Activated CD4-positive, alpha-beta T cell treated with anti-CD3 and anti-CD28 coated beads, Interleukin-2, Interleukin-4, amounts not matched to agents 100 ng/mL and 50 ng/mL, durations not matched to agents 16 hours and 8 hours (primary cell): ENCODE results near the gene PCNT.
"Not testable (repeated sequence)": the region's sequence is repeated elsewhere in the genome, so short reads cannot be mapped to it uniquely, and the experiment has no call there.

Experiments
- DNase-seq: peaks from one replicate; pipeline ENCODE4 v3.0.0-alpha.2; 2020; ENCODE audit warnings: low spot score

PCNT gene

DNA sequence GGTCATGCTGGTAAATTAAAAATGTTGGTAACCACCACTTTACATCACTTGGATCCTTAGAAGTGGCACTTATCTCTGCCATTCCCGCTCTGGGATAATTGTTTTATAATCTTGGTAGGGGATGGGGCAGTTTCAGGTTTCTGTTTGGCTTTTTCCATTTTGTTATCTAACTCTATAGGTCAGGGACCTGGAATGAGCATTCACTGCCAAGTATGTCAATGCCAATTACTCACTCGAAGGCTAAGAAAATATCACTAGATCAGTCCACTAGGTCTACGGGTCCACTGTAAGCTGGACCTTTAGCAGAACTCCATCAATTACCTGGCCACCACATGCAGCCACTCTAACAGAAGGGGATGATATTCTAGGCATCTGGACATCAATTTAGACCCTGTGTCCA is 130.2 kb downstream of the PCNT start:
- DNase-seq = no peak

DNA sequence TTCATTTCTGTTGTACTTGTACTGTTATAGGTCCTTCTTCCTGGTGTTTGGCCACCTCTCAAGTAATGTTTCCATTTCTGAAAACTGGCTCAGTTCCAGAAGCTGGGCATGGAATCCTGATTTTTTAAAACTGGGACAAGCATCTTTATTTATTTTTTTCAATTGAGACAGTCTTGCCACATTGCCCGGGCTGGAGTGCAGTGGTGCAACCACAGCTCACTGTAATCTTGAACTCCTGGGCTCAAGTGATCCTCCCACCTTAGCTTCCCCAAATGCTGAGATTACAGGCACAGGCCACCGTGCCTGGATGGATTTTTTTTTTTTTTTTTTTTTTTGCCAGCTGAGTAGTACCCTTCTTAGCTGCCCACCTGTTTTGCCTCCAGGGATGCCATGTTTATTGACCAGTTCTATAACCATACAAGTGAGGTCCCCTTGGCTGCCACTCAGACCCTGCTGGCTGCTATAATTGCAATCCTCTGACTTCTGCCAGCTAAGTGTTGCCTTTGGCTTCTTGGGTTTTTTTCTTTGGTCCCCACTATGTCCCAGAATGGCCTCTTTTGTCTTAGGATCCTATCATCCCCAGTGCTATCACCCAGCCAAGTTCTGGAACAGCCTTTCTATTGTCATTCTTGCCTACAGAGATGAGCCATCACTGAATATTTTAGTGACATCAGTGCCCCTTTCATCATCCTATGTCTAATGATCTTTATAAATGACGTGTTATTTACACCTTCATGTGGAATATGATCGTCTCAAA is 130.9 kb downstream of the PCNT start:
- DNase-seq = no peak

DNA sequence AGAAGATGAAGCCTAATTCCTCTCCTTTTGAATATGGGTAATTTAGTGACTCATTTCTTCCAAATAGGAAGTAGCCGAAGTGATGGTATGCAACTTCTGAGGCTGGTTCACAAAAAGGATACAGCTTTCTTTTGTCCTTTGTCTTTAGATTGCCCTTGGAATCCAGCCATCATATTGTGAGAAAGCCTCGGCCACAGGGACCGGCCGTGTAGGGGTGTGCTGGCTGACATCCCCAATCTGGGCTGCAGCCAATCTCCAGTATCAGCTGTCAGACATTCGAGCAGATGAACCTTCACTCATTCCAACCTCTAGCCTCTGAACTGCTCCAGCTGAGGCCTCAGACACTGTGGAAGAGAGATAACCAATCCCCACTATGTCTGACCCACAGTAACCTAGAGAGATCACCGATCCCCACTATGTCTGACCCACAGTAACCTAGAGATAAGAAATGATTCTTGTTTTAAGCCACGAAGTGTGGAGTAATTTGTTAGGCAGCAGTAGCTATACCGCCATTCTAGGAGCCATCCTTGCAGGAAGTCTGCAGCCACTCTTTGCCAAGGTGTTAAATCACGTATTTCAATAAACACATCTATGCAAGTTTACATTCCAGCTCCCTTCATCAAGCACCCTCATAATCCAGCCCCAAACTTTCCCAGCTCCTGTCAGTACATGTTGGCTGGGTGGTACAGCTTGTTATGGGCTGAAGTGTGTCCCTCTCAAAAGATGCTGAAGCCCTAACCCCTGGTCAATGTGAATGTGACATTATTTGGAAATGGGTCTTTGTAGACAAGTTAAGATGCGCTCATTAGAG is 131.8 kb downstream of the PCNT start:
- DNase-seq = no peak

DNA sequence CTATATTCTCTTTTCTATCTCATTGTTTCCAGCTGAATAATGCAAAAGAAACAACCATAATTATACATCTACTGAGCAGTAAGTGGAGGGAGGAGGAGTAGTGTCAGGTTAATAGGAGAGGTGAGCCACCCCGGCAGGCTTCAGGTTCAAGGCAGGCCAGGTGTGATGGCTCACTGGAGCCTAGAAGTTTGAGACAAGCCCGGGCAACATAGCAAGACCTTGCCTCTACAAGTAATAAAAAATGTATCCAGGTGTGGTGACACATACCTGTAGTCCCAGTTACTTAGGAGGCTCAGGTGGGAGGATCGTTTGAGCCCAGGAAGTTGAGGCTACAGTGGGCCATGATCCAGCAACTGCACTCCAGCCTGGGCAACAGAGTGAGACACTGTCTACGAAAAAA is 132.8 kb downstream of the PCNT start:
- no peak for DNase-seq

DNA sequence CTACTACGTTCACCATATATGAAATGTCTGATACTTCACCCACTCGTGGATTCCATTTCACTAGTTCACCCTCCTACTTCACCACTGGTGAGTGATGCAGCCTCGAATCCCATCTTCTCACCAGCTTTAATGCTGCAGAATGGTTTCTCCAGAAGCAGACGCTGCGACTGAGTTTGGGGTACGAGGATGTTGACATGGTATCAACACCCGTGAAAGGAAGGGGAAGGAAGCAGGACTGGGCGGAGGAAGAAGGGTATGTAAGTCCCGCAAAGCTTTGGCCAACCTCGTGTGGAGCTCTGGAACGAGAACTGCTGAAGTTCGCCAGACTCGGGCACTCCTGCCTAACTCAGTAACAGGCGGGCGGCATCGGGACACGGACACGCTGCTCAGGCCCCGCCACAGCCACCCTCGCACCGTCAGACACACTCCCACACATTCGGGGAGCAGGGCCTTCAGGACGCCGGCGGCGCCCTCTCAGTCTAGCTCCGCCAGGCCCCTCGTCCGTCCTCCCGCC is 133.9 kb downstream of the PCNT start:
- DNase-seq = peak; percentile 35

DNA sequence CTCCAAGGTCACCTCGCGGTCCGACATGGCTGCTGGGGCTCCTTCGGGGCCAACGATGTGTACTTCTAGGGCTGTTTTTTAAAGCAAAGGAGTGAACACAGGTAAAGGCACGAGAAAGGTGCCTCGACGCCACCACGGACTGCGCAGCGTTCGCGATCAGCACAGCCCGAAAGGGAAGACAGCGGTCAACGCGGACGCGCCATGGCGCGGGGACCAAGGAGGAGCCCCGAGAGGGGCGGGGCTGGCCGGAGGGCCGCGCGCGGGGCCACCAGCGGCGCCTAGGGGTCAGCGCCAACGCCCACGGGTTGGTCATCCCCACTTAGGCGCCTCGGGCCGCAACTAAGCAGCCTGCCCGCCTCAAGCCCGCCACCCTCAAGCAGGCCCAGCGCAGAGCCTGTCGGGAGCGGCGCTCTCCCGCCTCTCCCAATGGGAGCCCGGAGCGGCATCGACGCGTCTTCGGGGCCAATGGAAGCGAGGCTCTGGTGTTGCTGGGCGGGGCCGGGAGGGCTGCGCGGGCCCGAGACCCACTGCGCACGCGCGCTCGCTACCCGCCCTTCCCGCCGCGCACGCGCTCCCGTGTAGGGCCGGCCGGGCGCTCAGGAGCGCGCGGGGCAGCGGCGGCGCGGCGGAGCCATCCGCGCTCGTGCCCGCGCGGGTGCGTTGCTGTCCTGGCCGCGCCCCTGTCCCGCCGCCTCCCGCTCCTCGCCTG is 134.5 kb downstream of the PCNT start, which contains the start of gene DIP2A:
DIP2A (plus strand) TSS at position 577 of the 709 bp plus-strand sequence. CDS start 241 bp downstream, outside the sequence.
- DNase-seq = peak; percentile 95

DNA sequence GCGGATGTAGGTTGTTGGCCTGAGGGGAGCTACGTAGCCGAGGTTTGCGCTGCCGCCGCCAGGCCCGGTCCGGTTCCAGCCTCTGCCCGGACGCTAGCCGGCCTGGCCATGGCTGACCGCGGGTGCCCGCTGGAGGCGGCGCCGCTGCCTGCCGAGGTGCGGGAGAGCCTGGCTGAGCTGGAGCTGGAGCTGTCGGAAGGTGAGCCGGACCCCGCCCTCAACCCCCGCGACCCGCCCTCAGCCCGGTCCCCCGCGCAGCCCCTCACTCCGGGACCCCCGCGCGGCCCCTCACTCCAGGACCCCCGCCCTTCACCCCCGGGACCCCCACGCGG is 135.0 kb downstream of the PCNT start:
- DNase-seq = no peak

DNA sequence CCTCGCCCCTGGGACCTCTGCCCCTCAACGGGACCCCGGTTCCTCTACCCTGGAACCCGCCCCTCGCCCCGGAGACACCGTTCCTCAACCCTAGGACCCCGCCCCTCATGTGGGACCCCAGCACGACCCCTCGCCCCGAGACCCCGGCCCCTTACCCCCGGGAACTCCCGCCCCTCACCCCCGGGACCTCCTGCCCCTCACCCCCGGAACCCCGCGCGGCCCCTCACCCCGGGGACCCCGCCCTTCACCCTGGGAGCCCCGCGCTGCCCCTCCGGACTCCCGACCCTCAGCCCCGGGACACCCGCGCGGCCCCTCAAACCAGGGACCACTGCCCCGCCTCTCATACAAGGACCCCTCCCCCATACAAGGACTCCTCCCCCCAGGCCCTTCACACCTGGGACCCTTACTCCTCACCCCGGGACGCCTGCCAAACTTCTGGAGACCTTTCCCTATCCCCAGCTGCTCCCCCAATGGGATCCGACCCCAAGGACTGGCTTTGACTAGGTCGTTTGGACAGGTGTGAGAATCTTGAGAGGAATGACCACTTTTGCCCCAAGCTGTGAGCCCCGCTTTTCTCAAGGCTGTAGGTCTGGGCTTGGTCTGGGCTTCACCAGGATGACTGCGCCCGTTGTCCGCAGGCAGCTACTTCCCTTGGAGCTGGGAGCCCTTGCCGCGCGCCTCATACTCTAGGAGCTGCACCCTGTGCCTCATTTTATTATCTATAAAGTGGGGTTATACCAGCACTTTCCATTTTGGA is 135.6 kb downstream of the PCNT start:
- no peak for DNase-seq

DNA sequence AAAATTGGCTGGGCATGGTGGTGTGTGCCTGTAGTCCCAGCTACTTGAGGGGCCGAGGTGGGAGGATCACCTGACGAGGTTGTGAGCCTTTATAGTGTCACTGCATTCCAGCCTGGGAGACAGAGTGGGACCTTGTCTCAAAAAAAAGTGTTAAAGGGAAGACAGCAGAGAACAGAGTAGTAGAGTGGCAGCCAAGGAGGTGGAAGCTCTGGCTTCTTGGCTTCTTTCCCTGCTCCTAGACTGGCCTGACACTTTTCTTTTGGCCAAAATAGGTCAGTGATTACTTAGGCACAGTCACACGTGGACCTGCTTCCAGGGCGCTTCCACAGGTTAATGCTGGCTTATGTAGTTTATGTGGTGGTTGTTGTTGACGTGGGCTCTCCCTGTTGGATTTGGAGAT is 138.0 kb downstream of the PCNT start:
- DNase-seq = no peak

DNA sequence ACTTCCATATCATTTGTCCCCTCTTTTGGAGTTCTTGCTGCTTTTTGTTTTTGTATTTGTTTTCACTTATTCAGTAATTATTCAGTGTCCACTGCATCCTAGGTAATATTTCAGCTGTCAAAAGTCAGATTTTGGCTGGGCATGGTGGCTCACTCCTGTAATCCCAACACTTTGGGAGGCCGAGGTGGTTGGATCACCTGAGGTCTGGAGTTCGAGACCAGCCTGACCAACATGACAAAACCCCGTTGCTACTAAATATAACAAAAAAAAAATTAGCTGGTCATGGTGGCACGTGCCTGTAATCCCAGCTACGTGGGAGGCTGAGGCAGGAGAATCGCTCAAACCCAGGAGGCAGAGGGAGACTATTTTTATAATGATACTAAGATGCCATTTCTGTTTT is 141.2 kb downstream of the PCNT start:
- not testable (repeated sequence) for DNase-seq

DNA sequence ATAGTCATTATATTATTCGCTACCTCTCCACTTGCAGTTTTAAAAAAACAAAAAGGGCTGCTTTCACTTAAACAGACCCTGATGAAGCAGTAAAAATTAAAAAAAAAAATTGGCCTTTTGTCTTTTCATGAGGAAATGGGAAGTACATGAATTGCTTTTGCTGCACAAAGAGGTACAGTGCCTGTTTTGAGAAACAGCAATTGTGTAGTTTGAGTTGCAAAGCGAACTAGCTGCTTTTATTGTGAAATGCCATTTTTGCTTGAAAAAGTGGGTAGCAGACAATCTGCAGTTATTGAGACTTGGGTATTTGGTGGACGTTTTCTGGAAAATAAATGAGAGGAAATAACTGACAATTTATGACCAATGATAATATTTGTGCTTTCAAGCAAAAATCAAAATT is 141.7 kb downstream of the PCNT start:
- DNase-seq = no peak

DNA sequence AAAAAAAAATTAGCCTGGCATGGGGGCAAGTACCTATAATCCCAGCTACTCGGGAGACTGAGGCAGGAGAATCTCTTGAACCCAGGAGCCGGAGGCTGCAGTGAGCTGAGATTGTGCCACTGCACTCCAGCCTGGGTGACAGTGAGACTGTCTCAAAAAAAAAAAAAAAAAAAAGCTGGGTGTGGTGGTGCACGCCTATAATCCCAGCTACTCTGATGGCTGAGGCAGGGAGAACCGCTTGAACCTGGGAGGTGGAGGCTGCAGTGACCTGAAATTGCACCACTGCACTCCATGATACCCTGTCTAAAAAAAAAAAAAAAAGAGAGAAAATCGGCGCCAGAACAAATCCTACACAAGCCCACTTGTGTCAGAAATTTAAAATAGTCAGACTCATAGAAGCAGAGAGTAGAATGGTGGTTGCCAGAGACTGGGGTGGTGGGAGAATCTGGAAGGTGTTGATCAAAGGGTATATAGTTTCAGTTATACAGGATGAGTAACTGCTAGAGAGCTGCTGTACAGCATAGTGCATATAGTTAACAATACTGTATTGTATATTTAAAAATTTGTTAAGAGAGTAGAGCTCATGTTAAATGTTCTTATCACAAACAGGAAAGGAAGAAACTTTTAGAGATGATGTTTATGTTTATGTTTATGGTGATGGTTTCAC is 144.3 kb downstream of the PCNT start:
- DNase-seq = no peak

DNA sequence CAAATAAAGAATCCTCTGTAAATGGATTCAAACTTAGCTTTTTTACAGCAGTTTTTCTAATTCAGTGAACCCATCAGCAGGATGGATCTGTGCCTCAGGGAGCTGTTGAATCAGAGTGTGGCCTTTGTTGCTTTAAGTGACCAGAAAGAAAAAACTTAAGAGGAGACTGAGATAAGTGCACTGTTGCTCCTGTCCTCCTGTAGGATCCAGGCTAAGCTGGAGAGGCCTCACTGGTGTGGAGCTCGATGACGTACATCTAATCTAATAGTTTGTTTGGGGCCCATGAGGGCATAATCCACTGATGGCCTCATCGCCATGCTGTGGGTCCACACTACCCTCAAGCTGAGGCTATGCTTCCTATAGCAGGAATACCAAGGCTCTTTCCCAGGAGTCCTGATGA is 145.3 kb downstream of the PCNT start:
- no peak for DNase-seq

DNA sequence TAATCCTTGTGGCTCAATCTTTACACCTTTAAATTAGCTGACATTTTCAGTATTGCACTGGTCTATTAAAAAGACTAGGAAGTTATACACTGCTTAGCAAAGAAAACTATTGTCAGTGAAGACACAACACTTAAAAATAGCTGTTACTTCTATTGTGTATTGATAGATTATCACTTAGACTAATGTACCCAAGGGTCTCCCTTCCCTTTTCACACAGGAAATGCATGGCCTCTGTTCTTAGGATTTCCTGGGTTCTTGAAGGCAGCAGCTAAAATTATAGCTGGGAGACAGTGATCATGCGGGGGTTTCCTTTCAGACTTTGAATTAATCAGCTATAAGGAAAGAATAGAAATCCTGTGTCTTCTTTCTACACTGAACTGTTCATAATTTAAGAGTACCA is 147.6 kb downstream of the PCNT start:
- DNase-seq = no peak

DNA sequence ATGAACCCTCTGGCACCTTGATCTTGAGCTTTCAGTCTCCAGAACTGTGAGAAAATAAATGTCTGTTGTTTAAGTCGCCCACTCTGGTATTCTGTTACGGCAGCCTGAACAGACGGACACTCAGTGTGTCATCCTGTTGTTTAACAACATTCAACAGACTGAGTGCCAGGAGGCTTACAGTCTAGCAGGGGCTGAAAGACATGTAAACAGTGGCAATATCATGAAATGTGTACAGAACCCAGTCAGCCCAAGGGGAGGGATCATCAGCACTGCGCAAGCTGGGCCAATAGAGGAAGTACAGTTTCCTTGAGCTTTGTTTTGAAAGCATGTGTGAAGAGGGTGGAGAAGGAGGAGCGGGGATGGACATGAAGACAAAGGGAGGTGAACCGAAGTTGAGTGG is 148.3 kb downstream of the PCNT start:
- no peak for DNase-seq

DNA sequence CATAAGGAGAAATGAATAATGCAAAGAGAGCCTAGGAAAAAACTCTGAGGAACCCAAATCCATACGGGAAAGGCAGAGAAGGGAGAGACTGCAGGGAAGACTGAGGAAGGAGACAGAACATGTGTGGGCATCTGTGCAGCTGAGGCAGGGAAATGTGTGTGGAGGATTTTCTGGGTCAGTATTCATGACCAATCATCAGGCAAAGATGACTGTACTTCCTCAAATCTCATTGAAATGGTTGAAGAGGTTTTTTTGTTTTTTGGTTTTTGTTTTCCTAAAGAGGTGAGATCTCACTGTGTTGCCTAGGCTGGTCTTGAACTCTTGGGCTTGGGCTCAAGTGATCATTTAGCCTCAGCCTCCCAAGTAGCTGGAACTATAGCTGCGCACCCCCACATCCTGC is 150.4 kb downstream of the PCNT start:
- DNase-seq = no peak

DNA sequence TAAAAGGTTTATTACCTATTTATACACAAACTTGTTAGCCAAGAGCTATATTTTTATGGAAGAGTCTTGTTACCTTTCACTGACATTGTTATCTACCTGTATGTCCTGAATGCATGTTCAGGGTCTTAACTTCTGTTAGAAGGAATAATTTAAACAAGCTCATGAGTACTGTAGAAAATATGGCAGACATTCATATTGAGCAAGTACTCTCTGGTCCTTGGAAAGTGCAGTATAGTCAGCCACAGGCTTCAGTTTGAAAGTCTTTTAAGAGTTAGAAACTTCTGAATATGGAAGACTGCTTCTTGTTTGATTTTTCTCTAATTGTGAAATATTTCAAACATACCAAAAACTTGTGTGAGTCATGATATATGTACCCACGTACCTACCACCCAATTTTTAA is 151.3 kb downstream of the PCNT start:
- no peak for DNase-seq

DNA sequence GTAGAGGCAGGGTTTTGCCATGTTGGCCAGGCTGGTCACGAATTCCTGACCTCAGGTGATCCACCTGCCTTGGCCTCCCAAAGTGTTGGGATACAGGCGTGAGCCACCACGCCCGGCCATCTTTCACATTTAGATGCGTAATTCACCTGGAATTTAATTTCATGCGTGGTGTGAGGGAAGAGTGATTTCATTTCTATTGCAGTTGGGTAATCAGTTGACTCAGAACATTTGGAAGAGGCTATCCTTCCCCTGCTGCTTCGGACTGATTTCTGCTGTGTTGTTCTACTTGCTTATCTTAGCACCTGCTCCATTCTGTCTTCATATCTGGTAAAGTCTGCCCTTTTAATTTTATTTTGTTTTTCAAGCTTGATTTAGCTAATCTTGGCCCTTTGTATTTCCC is 153.8 kb downstream of the PCNT start:
- DNase-seq = no peak

DNA sequence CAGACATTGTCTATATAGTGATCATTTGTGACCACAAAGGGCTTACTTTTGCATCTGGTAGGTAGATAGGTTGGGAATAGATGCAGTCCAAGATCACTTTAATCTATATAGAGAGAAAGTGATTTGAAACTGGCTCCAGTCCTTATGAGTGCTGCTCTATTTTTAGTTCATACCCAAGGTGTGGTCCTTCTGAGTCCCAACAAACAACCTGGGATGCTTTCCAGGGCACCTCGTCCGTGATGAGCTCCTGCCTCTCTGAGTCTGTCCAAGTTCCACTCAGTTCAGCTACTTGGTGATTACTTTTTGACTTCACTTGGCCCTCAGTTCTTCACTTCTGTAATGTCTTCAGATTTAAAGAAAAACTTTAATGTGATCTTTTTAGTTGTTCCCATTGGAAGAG is 155.0 kb downstream of the PCNT start:
- no peak for DNase-seq

DNA sequence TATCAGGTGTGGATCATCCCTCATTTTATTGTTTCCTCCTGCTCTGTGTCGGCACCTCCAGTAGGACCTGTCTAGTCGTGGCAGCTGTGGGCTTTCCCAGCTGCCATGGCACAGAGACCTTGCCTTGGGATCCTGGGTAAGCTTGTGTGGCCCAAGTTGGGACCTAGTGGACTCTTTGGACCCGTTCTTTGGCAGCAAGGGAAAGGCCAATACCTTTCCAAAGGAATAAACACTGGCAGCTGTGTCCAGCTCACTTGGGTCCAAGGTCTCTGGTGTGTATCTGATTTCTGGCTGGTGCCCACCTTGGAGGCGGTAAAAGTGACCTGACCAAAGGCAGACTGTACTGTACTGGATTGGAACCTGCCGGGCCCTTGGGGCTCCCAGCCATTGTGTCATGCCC is 156.5 kb downstream of the PCNT start:
- DNase-seq = no peak

DNA sequence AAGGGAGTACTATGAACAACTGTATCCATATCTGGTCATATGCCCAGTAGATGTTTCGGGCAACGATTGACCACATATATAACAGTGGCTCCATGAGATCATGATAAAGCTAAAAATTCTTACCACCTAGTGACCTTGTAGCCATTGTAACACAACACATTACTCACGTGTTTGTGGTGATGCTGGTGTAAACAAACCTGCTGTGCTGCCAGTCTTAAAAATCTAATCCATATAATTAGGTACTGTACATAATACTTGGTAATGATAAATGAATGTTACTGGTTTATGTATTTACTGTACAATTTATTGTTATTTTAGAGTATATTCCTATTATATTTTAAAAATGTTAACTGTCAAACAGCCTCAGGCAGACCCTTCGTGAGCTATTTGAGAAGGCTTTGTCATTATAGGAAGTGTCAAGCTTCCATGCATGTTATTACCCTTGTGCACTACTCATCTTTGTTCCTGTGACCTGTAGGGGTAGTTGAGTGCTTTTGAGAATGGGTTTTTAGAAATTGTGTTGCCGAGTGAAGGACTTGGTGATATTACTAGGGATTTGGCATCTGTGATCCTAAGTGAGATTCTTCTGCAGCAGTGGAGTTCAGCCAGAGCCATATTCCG is 158.4 kb downstream of the PCNT start:
- no peak for DNase-seq
